Activated CD4-positive, alpha-beta T cell treated with anti-CD3 and anti-CD28 coated beads for 36 hours (primary cell): ENCODE results near the gene IPP. TPM values are rescaled to one million over a fixed set of nuclear protein-coding genes. Genes with fewer than 3 reads are reported as not detected.

ENCODE experiments used
- ATAC-seq: fragments of 200-7000 bp; cut with Tn5 transposase; one replicate; pipeline ENCODE4 v1.10.0; 2021; ENCODE audit warnings: mild to moderate bottlenecking, moderate library complexity
- CTCF ChIA-PET: fragments of 350-600 bp; sonication (Branson Sonifier 250); formaldehyde crosslinking; loops from one replicate; lab custom pipeline; 2021; ENCODE audit warnings: antibody characterized with exemption; lab: Charles Lee
- POLR2A ChIA-PET: fragments of 350-600 bp; sonication (Branson Sonifier 250); formaldehyde crosslinking; loops from one replicate; lab custom pipeline; 2021; ENCODE audit warnings: antibody characterized with exemption, inconsistent platforms; lab: Charles Lee
- DNase-seq: peaks from one replicate; pipeline ENCODE4 v3.0.0-alpha.2; 2020
- H3K27ac Mint-ChIP-seq: one replicate; pipeline ENCODE4 v1.8.0; 2021; ENCODE audit warnings: mixed read lengths
- H3K27me3 Mint-ChIP-seq: one replicate; pipeline ENCODE4 v1.8.0; 2021; ENCODE audit warnings: mixed read lengths
- H3K36me3 Mint-ChIP-seq: one replicate; pipeline ENCODE4 v1.8.0; 2021; ENCODE audit warnings: low read depth, mixed read lengths
- H3K4me1 Mint-ChIP-seq: one replicate; pipeline ENCODE4 v1.8.0; 2021; ENCODE audit warnings: mixed read lengths
- H3K4me3 Mint-ChIP-seq: one replicate; pipeline ENCODE4 v1.8.0; 2021; ENCODE audit warnings: mild to moderate bottlenecking, moderate library complexity, mixed read lengths
- H3K9me3 Mint-ChIP-seq: one replicate; pipeline ENCODE4 v1.8.0; 2021; ENCODE audit warnings: low read depth, mixed read lengths
- intact Hi-C, 2 experiments: fragments of 100-400 bp; cut with DNase I in 1 of 2; cut with micrococcal nuclease in 1 of 2; formaldehyde crosslinking; loops; one replicate each; pipeline versions ENCODE4 v1.14.2 to v1.15.1; 2022 to 2024; cut with DNase I, micrococcal nuclease
- total RNA-seq, 2 experiments: library from RNA; stranded (reverse); gene quantifications; one replicate each; pipeline ENCODE4 v1.2.3, GENCODE V29; 2021

Gene IPP
- total RNA-seq, 2 experiments from 2014 or later: 11.6 to 21.8 TPM

GRCh38 chr1:45660336-45660735 is 90.1 kb downstream of the IPP start:
- Mint-ChIP-seq H3K4me1 (peaks cover 19% of the 10 kb centered on the region), H3K27me3 (no peaks in the 10 kb centered on the region), H3K36me3 (peaks cover 44% of the 10 kb centered on the region), H3K9me3 (no peaks in the 10 kb centered on the region), H3K4me3 (no peak overlapping the region), H3K27ac (no peak overlapping the region)
- intact Hi-C loops: no loop called here
- POLR2A ChIA-PET: no interaction called here
- CTCF ChIA-PET: interaction anchor here (1.0 kb wide), 1 partner anchor 190 kb away, joined by 3 read pairs; no protein-coding TSS in a partner anchor
- no peak for ATAC-seq
- no peak for DNase-seq

- H3K4me3 Mint-ChIP-seq: no peak overlapping the region
Measured at GRCh38 chr1:45659222-45659621, 91.2 kb downstream of the IPP start.

GRCh38 chr1:45658171-45658570 is 92.3 kb downstream of the IPP start:
- ChIA-PET POLR2A (interaction anchor here (0.6 kb wide), 1 partner anchor 49 kb away, joined by 6 read pairs; no protein-coding TSS in a partner anchor), CTCF (interaction anchor here (1.1 kb wide), 1 partner anchor 525 kb away, joined by 3 read pairs; no protein-coding TSS in a partner anchor)
- no peaks in the 10 kb centered on the region for H3K9me3 Mint-ChIP-seq
- ATAC-seq: no peak
- no peak overlapping the region for H3K4me3 Mint-ChIP-seq
- intact Hi-C loops: loop anchor here (5.0 to 10.0 kb wide), 3 partner anchors 149 to 187 kb away; no protein-coding TSS in a partner anchor
- DNase-seq: no peak
- H3K27me3 Mint-ChIP-seq: no peaks in the 10 kb centered on the region
- peaks cover 23% of the 10 kb centered on the region for H3K4me1 Mint-ChIP-seq
- H3K27ac Mint-ChIP-seq: peak overlapping the region; percentile 59
- peaks cover 50% of the 10 kb centered on the region for H3K36me3 Mint-ChIP-seq

More at GRCh38 chr1:45659222-45659621, 91.2 kb downstream of the IPP start:
- Mint-ChIP-seq H3K27me3 (no peaks in the 10 kb centered on the region), H3K9me3 (no peaks in the 10 kb centered on the region), H3K27ac (no peak overlapping the region), H3K4me1 (peaks cover 27% of the 10 kb centered on the region), H3K36me3 (peaks cover 51% of the 10 kb centered on the region)
- no peak for DNase-seq
- ChIA-PET POLR2A (no interaction called here), CTCF (interaction anchor here (0.6 to 0.8 kb wide), 2 partner anchors 180 to 564 kb away, joined by 3 to 5 read pairs; no protein-coding TSS in a partner anchor)
- intact Hi-C loops: loop anchor here (5.0 to 10.0 kb wide), 3 partner anchors 148 to 186 kb away; no protein-coding TSS in a partner anchor
- no peak for ATAC-seq

GRCh38 chr1:45656573-45657226 is 93.8 kb downstream of the IPP start:
- POLR2A ChIA-PET: no interaction called here
- Mint-ChIP-seq H3K9me3 (no peaks in the 10 kb centered on the region), H3K27me3 (no peaks in the 10 kb centered on the region), H3K36me3 (peaks cover 57% of the 10 kb centered on the region), H3K4me3 (no peak overlapping the region), H3K4me1 (peaks cover 15% of the 10 kb centered on the region), H3K27ac (no peak overlapping the region)
- DNase-seq: no peak
- CTCF ChIA-PET: interaction anchor here (0.6 to 1.3 kb wide), 5 partner anchors 10 to 186 kb away, joined by 3 to 5 read pairs (median 4); partner anchors contain the start of gene GPBP1L1
- intact Hi-C loops: loop anchor here (5.0 to 10.0 kb wide), 3 partner anchors 151 to 188 kb away; no protein-coding TSS in a partner anchor
- no peak for ATAC-seq

- Mint-ChIP-seq H3K9me3 (no peaks in the 10 kb centered on the region), H3K4me1 (peaks cover 15% of the 10 kb centered on the region), H3K27ac (peak overlapping the region; percentile 2), H3K36me3 (peaks cover 53% of the 10 kb centered on the region), H3K4me3 (no peak overlapping the region), H3K27me3 (no peaks in the 10 kb centered on the region)
- ATAC-seq (peak; percentile 99), DNase-seq (peak; percentile 23)
- intact Hi-C loops: loop anchor here (2.0 to 10.0 kb wide), 4 partner anchors 32 to 190 kb away; partner anchors contain the start of gene GPBP1L1 (in 1 of the 2)
- ChIA-PET CTCF (interaction anchor here (0.6 to 1.9 kb wide), 6 partner anchors 9 to 569 kb away, joined by 3 to 8 read pairs (median 4); no protein-coding TSS in a partner anchor), POLR2A (interaction anchor here (0.6 to 1.2 kb wide), 6 partner anchors 10 to 529 kb away, joined by 3 to 8 read pairs (median 4); partner anchors contain the start of gene GPBP1L1)
Measured at GRCh38 chr1:45654540-45655280, 95.7 kb downstream of the IPP start.

Other genes starting within 250 kb of the IPP start
- 100 to 1,000 TPM; 473 to 580 TPM for gene PRDX1, start 228.8 kb downstream of the IPP start, total RNA-seq
- 100 to 1,000 TPM; 140 to 181 TPM for gene AKR1A1, start 199.8 kb downstream of the IPP start, total RNA-seq
- 100 to 1,000 TPM; 228 to 282 TPM for gene NASP, start 166.6 kb downstream of the IPP start, total RNA-seq
- gene CCDC17, start 126.6 kb downstream of the IPP start, total RNA-seq: 1 to 10 TPM; 1.0 to 1.6 TPM
- gene GPBP1L1, start 64.1 kb downstream of the IPP start, total RNA-seq: 100 to 1,000 TPM; 101 to 112 TPM
- gene TMEM69, start 62.5 kb downstream of the IPP start, total RNA-seq: 10 to 100 TPM; 30.2 to 44.3 TPM
- gene MAST2, start 53.0 kb upstream of the IPP start, total RNA-seq: 10 to 100 TPM; 20.1 to 22.9 TPM